DMS153 treated with DMSO at 0.1 percent for 48 hours (cell line): ENCODE results near the gene SLC24A3.

Experiments used
- DNase-seq: peaks from one replicate; lab custom pipeline; 2025; ENCODE audit not compliant: unreplicated experiment; lab: John Stamatoyannopoulos, UW

SLC24A3 gene

DNA sequence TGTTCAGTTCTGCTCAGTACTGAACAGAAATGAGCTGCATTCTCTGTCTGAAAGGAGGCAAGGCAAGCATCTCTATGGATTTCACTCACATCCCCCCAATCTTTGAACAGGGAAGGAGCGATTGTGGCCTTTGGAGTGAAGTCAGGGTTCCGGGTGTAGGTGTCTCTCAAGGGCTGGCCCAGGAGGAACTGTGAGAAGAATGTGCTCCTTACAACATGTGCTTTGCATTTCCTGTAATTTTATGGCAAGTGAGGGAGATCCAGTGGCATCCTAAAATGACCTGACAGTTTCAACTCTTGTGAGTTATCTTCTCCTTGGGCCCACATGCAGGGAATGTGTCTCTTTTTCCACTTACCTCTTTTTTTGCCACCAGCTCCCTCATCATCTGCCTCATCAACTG lies 482.6 kb downstream of the SLC24A3 start:
- no peak for DNase-seq

DNA sequence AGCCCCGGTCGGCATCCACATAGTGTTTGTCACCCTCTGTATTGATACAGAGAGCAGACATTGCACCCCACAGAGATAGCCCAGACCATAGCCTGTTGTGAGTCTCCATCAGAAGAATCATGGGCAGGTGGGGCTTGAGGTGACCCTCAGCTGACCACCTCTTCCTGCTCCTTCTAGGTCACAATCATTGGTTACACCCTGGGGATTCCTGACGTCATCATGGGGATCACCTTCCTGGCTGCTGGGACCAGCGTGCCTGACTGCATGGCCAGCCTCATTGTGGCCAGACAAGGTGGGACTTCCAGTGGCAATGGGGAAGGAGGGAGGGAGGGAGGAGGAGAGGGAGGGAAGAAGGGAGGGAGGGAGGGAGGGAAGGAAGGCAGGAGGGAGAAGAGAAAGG lies 484.2 kb downstream of the SLC24A3 start:
- no peak for DNase-seq

DNA sequence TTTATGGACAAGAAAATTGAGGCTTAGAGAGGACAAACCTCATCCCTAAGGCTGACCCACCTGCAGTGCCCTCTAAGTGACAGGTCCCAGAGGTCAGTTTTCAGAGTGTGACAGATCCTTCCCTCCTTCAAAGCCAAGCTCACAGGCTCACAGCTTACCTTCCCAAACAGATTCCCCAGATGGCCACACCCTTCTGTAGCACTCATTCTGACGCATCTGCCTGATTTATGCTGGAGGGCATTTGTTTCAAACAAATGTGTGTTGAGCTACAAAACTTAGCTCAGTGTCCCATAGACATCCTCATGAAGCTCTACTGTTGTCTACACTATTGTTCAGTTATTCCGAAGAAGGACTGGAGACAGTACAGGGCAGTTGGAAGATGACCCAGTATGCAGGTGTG lies 485.0 kb downstream of the SLC24A3 start:
- no peak for DNase-seq

DNA sequence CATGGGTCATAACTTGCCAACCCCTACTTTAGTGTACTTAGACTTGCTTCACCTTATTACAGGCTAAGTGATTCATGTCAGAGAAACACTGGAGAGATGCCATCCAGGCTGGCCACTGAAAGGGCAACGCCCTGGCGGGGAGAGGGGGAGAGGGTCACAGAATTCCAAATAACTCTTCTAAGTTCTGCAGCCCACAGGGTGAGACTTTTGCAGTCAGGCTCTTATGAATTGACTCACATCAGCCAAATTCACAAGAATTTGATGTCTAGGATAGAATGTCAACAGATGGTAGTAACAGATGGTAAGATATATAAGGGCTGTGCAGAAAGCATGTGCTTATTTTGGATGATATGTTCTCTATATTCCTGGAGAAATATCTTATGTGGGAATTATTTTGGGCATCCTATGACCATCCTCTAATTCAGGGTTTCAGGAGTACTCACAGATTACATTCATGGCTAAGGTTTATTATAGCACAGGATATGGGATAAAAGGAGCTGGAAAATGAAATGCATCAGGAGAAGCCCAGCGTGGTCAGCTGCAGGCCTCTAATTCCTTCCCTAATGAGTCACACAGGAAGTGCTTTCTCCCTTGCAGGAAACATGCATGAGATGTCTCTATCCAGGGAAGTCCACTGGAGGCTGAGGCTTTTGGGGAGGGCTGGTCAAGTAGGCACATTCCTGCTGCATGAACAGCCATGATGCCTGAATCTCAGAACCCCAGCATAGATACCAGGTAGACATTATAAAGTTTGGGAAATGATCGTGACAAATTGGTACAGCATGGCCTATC lies 486.9 kb downstream of the SLC24A3 start:
- no peak for DNase-seq

DNA sequence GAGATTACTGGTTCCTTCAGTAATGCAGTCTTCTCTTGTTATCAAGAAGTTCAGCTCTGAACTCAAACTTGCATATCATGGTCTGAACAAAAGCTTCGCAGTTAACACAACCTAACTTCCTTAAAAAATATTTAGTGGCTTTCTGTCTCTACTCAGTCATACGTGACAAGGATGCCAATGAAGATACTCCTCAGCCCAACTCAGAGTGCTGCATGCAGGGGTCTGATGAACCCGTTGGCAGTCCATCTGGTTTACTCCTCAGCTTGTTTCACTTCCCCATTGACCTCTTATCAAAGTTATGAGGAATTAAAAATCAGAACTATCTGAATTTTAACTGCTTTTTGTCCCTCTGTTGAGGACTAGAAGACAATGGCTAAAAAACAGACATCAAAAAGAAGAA lies 489.0 kb downstream of the SLC24A3 start:
- DNase-seq, result no peak

DNA sequence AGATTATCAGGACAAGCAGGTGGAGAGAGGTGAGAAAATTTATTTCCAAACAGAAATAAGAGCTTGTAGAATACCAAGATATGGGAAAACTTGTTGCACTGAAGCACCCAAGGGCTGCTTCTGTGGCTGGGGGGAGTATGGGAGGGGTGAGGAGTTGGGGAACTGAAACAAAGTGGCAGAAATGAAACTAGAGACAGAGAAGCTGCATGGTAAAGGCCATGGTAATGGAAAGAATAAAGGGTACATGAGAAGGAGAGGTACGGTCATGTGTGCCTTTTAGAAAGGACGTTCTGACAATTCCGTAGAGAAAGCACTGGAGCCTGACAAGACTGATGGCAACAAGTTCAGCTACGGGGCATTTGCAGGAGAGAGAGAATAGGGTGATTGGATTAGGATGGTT lies 494.0 kb downstream of the SLC24A3 start:
- DNase-seq, result no peak

DNA sequence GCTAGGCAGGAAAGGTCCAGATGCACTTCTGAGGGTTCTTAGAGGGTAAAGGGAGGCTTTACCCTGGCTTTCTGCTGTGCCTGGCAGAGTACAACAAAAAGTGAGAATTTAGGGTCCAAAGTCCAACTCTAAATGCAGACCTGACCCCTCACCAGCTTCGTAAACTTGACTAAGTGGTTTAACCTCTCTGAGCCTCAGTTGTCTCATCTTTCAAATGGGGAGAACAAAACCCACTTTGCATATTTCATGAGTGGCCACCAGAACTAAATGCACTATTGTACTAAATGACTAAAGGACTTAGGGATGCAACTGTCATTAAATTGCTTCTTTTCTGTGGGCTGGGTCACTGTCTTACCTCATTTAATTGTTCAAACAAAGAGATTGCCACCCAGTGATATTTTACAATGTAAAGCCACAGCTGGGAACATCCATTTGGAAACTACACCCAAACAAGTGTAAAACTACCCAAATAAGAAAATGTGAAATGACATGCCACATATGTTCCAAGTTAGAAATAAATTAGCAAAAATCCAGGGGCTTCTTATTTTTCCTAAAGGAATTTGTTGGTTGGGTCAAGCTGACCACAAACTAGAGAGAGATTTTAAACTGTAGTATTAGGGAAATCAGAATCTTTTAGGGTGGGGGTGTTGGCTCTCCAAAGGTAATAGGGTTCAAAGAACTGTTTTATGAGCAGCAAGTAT lies 497.3 kb downstream of the SLC24A3 start:
- DNase-seq, result no peak

DNA sequence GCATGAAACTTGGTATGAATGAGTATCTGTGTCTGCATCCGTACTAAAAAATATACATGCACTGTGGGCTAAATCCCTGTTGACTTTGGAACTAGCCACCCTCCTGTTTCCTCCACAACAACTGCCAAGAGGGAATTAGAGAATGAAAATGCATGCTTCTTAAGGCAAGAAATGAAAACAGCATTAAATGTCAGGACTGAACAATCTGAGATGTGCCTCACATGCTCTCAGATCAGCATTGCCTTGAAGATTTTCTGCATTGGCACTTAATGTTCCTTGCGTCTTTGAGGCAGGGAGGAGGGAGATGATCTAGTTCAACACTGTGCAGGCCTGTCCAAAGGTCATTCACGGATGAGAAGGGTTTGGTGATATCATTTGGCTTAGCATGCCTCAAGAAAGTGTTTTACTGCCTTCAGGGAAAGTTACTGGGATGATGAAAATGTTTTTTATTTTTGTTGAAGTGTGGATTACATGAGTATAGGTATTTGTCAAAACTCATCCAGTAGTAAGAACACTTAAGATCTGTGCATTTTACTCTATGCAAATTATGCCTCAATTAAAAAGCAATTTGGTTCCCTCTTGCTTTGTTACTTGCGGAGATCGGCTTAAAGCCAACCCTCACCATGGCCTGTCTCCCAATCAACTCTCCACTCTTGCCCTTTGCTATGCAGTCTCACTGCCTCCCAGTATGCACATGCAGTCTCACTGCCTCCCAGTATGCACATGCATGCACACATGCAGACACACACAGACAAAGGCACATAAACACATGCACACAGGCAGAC lies 498.1 kb downstream of the SLC24A3 start:
- DNase-seq, result no peak

DNA sequence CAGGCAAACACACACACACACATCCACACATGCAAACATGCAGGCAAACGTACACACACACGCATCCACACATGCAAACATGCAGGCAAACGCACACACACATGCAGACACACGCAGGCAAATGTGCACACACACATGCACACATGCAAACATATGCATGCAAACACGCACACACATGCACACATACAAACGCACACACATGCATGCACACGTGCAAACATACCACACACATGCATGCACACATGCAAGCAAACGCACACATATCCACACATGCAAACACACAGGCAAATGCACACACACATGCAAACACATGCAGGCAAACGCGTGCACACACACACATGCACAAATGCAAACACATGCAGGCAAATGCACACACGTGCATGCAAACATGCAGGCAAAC lies 498.7 kb downstream of the SLC24A3 start:
- no peak for DNase-seq

DNA sequence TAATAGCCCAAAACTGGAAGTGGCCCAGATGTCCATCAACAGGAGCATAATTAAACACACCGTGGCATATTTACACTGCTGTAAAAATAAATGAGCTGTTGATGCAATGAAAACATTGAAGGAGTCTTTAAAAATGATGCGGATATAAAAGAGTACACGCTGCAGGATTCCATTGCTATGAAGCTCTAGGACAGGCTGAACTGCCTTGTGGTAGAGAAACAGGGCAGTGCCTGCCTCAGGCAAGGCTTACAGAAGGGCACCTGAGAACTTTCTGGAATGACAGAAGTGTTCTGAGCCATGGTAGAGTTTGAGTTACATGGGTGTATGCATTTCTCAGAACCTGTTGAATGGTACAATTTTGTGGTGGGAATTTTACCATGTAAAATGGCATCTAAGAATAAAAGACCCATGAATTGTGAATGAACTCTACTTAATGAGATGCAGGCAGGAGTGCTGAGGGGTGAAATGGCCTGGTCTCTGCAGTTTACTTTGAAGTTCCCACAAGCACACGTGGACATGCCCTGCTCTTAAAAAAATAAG lies 500.3 kb downstream of the SLC24A3 start:
- DNase-seq, result no peak

DNA sequence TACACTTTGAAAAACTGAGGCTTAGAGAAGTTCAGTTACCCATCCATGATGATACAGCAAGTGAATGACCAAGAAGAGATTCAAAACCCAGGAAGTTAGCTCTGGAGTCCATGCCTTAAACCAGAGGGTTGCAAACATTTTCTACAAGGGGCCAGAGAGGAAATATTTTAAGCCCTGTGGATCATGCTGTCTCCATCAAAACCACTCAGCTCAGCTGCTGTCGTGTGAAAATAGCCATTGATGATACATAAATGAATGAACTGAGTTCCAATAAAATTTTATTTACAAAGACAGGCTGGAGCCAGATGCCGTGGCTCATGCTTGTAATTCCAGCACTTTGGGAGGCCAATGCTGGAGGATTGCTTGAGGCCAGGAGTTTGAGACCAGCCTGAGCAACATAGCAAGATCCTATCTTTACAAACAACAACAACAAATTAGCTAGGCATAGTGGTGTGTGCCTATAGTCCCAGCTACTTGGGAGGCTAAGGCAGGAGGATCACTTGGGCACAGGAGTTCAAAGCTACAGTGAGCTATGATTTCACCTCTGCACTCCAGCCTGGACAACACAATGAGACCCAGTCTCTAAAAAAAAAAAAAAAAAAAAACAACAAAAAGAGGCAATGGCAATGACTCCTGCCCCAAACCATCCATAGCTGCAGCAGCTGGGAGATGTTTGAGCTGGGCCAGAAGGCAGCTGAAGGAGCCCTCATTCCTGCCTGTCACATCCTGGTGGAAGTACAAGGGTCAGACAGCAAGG lies 501.6 kb downstream of the SLC24A3 start:
- DNase-seq, result no peak

DNA sequence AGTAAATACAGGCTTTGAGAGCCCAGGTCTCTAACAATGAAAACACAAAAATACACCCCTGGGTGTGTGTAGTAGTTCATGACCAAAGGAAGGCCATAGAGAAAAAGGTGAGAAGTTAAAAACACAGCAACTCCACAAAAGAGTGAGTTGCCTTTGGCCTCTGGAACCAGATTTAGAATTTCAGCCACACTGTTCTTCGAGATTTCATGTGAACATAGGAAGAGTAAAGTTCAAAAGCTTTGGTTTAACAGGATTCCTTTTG lies 502.1 kb downstream of the SLC24A3 start:
- DNase-seq, result no peak

DNA sequence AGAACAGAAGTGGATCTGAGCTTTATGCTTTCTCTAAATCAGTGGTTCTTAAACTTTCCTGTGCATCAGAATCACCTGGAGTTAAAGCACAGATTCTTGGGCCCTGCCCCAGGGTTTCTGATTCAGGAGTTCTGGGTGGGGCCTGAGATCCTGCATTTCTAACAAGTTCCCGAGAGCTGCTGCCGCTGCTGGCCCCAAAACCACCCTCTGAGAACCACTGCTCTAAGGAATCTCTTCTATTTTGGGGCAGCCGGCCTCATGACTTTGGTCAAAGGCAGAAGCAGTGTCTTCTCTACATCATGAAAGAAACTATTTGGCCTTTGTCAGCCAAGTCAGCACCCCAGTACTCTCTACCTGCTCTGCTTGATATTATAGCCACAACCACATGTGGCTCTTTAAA lies 503.5 kb downstream of the SLC24A3 start:
- DNase-seq, result no peak

DNA sequence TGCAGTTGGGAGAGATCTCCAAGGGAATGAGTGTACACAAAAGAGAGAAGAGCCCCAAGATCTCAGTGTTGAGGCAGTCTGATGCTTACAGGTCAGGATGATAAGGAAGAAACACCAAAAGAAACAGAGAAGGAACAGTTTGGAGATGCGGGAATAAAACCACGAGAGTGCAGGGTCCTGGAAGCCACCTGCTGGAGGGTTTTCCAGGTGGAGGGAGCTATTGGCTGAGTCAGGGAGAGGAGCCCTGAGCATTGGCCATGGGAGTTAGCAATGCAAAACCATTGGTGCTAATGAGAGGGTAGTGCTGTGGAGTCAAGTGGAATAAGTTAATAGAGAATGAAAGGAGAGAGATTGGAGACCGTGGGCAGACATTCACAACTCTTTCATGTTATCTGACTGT lies 506.4 kb downstream of the SLC24A3 start:
- no peak for DNase-seq

DNA sequence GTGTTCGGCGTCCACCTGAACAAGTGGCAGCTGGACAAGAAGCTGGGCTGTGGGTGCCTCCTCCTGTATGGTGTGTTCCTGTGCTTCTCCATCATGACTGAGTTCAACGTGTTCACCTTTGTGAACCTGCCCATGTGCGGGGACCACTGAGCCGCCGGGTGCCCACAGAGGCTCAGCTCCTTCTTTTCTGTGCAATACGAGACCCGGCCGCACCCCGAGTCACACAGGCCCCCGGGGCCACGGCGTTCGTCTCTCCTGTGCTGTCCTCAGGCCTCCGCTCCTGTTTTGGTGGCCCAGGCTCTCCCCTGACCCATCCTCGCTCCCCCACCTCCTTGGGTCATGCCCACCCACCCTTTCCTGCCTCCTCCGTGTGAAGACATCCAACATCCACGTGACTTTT lies 508.5 kb downstream of the SLC24A3 start:
- DNase-seq, result no peak

DNA sequence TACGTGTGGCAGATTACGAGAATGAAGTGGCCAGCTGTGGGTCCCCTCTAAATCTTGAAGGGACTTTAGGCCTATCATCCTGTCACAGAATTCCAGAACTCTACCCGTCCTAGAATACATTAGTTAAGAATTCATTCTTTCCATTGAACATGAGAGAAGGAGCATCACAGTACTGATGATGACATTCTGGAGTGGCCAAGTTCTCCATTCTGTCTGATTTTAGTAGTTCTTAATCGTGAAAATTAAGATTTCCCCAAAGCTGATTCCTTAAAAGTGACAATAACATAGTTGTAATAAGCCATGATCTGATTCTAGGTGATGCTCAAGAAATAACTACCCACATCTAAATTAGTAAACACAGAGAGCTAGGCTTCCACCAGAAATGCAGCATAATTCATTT lies 510.6 kb downstream of the SLC24A3 start:
- DNase-seq, result no peak

DNA sequence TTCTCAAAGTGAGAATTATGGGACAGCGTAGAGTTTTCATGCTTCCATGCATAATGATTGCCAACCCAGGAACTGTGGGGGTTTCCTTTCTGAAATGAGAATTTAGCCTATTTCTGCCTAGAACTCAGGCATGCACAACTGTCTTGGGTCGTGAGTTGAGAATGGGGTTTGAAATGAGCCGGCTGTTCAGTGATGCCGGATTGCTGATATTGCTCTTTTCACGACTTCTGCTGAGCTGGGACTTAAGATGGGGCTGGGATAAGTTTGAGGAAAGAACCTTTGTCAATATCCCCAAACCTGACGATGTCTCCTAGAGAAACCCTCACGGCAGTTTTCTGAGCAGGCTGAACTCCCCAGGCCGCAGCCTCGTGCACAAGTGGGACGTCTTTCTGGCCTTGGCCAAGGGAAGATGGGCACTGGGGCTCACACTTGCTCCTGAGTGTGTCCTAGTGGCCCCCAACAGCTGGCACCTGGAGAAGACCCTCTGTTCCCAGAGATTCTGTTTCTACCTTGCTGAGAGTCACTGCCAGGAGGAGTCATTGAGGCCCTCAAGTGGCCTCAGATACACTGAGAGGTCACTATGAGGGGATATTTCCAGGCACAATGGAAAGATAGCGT lies 511.5 kb downstream of the SLC24A3 start:
- DNase-seq, result no peak

DNA sequence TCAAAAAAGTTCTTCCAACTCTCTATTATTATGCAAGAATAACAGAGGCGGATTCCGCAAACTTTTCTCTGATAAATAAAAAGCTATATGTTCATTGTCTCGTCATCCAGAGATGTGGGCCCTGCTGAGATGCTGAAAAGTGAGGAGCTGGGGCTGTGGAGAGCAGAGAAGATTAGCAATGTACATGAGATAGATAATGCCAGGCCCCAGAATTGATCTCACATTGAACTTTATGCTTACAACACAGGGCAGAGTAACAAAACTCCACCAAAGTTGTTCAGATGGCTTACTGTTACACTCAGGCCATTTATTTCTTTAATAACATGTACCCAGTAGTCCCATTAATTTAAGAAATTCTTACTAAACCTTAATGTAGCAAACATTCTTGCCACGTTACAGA lies 512.9 kb downstream of the SLC24A3 start:
- DNase-seq, result no peak

DNA sequence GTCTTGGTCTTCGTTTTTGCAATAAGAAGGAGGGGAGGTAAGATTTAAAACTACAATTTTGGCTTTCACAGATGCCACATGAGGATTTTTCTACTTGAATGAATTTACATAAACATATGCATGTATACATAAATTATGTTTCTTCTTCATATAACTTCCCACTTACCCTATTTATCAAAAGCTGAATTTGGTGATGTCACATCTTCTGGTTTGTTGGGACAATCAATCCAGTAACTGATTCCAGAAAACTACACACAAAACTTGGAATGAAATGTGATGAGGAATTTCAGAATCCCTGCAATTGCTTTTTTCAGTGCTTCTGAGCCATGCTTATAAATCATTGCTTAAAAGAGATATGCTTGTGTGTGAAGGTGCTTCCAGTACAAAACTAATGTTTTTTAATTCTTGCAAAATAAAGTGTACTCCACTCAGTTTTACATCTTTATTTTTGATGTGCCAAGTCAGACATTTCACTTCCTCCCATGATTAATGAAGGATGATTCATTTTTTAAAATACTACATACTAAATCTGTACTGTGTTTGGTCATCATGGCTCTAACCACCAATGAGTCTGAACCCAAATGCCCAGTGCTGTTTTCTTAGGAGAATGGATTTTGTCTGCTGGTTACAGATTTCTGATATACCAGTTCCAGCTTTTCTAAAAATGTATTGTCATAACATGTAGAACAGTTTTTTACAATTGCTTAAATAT lies 513.5 kb downstream of the SLC24A3 start:
- no peak for DNase-seq

DNA sequence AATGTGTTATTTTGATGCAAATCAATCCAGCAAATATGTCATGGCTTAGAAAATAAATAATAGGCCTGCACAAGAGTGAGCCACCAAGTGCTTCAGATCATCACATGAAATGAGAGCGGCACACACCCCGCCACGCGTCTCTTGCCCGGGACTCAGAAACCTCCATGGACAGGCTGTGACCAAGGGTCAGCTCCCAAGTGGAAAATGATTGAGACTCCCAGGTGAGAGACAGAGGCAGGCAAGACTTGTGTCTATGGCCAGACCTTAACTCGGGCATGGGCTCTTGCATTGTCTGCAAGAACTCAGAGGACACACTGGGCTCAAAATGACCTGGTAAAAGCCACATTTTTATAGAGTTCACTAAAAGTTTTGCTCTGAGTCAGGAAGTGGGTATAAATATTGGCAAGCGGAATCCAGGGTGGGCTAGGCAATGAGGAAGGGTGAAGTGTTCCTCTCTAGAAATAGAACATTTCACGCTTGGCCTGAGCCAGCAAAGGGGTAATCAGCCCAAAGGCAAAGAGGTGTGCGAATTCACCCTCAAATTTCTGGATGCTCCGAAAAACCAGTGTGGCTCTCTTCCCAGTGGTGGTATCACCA lies 514.9 kb downstream of the SLC24A3 start:
- no peak for DNase-seq
